Colon (tissue), 2 donors: ENCODE data around the gene FGF12.

Experiments
- FAIRE-seq: peaks from 2 replicates; lab custom pipeline; 2012; peaks lifted over from hg19 to GRCh38; lab: Jason Lieb, UNC
- donor health status: control.
- donor health status: control.

FGF12 gene

DNA sequence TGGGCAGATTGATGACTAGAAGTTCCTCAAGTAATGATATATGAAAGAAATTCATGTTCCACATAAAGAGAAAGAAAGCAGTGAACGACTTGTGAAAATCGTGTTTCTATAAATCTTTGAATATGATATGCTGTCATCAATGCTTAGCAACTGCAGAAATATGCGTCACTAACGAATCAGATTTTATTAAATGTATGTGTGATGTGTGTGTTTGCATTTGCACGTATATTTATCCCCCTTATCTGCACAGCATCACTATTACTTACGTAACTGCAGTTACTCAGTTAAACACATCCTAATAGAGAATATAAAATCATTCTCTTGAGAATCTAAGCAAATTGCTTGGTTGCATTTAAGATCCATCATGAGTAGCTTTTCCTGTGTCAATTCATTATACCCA, 468.6 kb downstream of the FGF12 start:
- no peak for FAIRE-seq

DNA sequence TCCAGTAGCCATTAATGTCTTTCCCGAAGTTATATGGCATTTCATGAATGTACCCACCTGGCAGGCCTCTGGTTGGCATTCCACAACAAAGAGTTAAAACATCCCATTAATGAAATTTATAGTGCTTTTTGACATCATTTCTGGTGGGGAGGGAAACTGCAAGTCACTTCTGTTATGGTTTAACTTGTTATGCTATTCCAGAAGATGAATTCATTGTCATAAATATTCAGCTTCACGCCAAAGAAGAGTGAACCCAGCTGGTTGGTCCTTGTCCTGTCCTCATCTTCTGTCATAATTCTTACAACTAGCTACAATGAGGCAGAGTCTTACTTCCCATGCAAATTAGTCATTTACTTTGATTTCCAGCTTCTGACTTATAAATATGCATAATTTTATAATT, 471.5 kb downstream of the FGF12 start:
- no peak for FAIRE-seq

DNA sequence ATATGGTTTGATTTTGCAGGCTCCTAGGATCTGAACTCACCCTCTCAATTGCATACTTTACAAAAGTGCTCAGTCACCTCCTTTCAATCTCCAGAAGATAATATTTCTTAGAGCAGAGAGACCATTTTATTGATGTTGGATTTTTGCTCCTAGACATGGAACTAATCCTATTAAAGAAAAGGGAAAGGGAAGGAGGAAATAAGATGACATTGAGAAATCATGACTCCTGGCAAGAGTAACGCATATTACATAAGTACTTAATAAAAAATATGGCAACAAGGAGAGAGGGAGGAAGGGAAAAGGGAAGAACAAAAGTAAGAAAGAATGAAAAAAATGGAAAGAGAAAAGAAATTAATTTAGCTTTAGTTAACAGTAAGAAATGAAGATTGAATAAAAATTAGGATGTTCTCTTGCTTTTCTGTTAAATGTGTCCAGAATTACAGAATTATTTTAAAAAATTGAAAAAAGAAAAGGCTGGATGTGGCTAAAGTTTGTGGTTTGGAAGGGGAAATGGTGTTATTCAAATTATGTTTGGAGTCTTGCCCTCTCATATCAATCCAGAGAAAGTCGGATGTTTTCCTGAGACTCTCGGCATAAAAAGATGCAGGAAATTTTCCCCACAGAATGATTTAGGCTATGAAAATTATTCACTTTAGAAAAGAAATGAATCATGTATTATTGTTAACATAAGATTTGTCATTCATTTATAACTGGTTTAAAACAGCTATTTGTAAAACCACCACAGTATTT, 474.0 kb downstream of the FGF12 start:
- no peak for FAIRE-seq

GRCh38 chr3:192249516-192249915, 477.8 kb downstream of the FGF12 start:
- FAIRE-seq, result no peak

DNA sequence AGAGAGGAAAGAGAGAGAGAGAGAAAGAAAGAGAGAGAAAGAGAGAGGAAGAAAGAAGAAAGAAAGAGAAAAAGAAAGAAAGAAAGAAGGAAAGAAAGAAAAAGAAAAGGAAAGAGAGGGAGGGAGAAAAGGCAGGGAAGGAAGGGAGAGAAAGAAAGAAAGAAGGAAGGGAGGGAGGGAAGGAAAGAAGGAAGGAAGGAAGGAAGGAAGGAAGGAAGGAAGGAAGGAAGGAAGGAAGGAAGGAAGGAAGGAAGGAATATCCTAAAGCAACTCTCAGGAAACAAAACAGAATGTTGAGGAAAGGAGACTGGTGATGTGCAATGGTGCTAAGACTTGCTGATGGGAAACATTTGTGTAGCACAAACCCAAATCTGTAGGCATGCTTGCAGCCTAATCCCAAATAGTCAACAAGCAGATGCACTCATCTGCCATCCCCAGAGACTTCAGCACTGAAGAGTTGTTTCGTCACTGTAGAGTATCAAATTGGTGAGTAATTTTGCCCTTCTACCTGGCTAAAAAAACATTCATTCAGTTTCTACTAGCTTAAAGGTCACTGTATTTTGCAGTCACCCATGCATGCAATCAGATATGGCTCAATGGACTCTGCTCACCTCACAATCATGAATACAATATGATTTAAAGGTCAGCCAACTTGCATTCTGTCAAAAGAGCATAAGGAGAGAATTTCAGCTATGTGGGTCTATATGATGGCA, 480.3 kb downstream of the FGF12 start:
- no peak for FAIRE-seq

- FAIRE-seq, result no peak
Measured at GRCh38 chr3:192244591-192244990, 482.8 kb downstream of the FGF12 start.

GRCh38 chr3:192239956-192240355, 487.4 kb downstream of the FGF12 start:
- FAIRE-seq, result no peak

DNA sequence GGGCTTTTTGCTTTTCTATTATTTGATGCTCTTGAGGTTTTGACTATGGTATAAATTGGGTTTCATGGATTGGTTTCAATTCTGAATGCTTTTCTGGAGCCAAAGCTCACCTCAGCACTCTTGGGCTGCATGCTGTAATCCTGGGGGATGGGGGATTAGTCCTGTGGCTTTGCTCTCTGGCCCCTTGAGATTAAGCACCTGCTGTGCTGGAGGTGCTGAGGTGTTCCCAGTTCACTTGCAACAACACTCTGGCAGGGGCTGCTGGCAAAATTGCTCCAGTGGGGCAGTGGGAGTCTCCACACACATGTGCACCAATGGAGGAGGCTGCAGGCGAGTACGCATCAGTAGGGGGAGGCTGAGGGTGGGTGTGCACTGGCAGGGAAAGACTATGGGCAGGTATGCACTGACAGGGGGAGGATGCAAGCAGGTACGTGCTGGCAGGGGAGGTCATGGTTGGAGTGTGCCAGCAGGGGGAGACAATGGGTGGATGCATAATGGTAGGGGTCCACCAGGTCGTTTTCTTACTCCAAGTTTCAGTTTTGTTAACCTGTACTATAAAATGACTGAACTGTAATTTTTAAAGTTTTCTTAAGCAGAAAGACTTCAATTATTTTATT, 489.2 kb downstream of the FGF12 start:
- no peak for FAIRE-seq

- no peak for FAIRE-seq
Measured at GRCh38 chr3:192229866-192230265, 497.5 kb downstream of the FGF12 start.

DNA sequence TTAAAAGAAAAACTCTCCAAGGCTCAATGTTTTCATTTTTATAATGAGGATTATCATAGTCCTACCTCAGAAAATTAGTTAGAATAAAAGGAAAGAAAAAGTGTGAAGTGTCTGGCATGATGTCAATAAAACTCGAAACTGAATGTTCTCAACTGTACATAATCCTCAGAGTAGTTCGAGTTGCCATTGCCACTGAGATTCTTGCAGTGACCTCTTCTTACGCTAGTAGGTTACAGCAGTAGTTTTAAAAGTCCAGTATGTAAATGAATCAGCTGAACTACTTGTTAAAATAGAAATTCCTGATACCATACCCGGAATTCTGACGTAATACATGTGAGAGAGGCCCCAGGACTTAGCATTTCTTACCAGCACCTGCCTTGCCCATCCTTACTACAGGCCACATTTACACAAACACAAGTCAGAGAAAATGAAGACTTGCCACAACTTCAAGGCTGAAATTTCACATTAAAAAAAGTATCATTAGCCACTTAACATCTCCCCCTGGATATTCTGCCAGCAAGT, 502.6 kb downstream of the FGF12 start:
- no peak for FAIRE-seq

- no peak for FAIRE-seq
Measured at GRCh38 chr3:192223815-192224214, 503.5 kb downstream of the FGF12 start.

GRCh38 chr3:192220915-192221314, 506.4 kb downstream of the FGF12 start:
- FAIRE-seq, result no peak

DNA sequence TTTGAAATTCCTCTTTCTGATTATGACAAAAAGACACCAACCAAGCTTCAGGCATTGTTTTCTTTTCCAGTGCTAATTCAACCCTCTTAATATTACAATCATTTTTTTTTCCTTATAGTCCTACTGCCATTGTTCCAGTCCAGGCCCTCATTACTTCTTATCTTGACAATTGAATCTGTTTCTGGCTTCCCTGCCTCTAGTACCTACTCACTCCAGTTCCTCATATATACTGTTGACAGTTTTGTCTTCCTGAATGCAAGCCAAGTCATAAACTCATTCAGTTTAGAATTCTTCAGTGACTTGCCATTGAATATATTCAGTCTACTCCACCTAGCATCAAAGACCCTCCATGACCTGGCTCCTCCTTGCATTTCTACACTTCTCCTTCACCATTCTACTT, 507.4 kb downstream of the FGF12 start:
- no peak for FAIRE-seq

DNA sequence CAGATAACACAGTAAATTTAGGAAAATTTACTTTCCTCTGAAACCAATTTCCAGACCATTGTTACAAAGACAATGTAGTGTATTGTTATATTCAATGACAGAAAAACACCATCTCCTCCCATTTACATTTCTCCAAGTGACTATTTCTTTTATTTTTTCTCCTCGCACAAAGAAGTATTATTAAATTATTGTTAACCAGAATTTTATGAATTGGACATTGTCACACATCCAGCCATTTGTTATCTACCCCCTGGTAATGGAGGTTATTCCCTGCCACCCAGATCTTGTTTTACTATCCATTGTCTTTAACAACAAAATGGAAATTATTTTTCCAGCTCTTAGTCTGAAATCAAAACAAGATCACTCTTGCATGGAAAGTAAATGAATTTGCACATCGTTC, 511.3 kb downstream of the FGF12 start:
- no peak for FAIRE-seq

DNA sequence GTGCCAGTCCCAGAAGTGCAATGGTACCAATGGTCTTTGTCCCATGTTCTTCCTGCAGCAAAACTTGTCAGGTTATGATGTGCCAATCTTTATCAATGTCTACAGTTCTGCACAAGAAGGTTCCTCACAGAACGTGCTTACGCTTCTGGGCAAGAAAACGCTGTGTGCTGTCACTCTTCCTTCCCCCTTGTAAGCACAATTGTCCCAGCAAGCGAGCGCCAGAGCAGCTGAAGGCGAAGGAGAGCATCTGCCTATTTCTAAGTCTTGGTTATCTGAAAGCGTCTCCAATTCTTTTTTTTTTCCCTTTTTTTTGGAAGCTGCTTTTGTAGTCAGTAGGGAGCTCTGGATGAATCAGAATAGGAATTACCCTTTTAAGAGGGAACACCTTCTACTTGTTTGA, 514.4 kb downstream of the FGF12 start:
- no peak for FAIRE-seq

DNA sequence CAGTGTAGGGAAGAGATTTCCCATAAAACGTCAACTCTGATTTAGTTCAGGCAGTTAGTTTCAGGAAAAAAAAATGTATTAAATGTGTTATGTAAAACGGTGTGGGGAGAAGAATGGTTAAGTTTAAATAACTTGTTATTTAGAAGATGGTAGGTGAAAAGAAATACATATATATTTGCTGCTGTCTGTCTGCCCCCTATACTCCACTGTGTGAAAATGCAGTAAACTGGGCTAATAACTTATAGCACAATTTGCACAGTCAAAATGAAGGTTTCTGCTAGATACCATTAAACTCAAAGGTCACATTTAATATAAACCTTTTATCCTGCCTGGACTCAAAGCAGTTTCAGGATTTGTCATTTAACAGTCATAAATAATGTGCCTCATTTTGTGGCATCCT, 515.0 kb downstream of the FGF12 start:
- no peak for FAIRE-seq

- no peak for FAIRE-seq
Measured at GRCh38 chr3:192207651-192208050, 519.7 kb downstream of the FGF12 start.

- FAIRE-seq, result no peak
Measured at GRCh38 chr3:192207239-192207638, 520.1 kb downstream of the FGF12 start.

DNA sequence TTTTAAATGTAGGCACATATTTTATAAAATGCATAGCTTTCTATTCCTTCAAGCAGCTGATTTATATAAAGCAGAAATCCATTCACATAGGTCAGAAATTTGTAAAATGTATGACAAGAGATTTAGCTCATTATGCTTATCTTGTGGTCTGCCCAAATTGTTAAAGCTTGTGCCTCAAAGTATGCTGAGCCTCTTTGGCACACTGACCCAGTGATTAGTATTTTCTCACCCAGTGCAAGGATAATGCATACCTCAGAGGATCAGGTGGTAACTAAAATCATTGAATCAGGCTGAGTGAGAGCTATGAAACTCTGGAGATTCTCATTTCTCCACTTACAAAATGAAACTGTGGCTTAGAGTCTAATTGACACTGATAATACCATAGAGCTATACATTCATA, 533.3 kb downstream of the FGF12 start:
- no peak for FAIRE-seq

GRCh38 chr3:192188218-192188835, 539.0 kb downstream of the FGF12 start:
- no peak for FAIRE-seq

DNA sequence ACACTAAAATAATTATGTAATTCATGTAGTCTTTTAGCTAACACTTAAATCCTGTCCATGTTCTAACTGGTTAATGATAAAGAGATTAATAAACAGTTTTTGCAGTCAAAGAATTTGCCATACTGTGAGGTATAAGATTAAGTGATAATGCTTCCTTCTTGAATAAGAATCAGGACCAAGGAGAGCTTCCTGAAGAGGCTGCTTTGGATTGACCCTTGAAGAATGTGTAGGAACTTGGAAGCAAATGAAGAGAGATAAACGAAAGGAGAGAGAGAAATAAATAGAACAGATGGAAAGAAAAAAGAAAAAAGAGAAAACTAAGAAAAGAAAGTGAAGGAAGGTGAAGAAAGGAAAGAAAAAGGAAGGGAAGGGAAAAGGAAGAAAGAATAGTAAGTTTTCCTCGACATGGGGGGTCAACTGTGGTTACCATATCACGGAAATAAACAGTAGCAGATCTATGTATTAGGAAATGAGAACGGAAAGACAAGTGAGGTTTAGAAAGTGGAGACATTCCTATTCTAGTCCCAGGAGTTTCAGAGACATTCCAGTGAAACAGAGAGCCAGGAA, 539.8 kb downstream of the FGF12 start:
- FAIRE-seq, result no peak

DNA sequence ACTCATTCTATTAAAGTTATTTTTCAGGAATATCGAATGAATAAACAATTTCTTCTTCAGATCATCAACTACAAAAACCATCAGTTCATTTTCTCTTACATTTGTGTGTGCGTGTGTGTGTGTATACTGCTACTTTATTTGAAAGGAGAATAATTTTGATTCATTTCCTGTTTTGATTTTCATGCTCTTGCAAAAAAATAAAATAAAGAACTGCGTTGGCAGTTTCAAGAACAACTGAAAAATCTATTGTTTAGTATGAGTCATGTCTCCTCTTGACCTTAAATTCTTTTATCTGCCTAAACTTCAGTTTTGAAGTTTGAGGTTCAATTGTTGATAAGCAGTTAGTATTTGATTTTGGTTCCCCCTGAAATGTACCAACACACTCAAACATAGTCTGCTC, 540.8 kb downstream of the FGF12 start:
- FAIRE-seq, result no peak
